K562 treated with DMSO at 1 percent for 48 hours (cell line): ENCODE results near the gene STARD3NL. TPM values are rescaled to one million over a fixed set of nuclear protein-coding genes. Genes with fewer than 3 reads are reported as not detected.

Experiments used
- total RNA-seq: library from RNA; unstranded; fragments of 300-600 nt; gene quantifications from 2 replicates; pipeline ENCODE4 v1.2.3, GENCODE V29; 2022; ENCODE audit warnings: low replicate concordance; ENCODE audit errors: extremely low read depth

STARD3NL gene, protein sequence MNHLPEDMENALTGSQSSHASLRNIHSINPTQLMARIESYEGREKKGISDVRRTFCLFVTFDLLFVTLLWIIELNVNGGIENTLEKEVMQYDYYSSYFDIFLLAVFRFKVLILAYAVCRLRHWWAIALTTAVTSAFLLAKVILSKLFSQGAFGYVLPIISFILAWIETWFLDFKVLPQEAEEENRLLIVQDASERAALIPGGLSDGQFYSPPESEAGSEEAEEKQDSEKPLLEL
- total RNA-seq, result not detected in 2 replicates

DNA sequence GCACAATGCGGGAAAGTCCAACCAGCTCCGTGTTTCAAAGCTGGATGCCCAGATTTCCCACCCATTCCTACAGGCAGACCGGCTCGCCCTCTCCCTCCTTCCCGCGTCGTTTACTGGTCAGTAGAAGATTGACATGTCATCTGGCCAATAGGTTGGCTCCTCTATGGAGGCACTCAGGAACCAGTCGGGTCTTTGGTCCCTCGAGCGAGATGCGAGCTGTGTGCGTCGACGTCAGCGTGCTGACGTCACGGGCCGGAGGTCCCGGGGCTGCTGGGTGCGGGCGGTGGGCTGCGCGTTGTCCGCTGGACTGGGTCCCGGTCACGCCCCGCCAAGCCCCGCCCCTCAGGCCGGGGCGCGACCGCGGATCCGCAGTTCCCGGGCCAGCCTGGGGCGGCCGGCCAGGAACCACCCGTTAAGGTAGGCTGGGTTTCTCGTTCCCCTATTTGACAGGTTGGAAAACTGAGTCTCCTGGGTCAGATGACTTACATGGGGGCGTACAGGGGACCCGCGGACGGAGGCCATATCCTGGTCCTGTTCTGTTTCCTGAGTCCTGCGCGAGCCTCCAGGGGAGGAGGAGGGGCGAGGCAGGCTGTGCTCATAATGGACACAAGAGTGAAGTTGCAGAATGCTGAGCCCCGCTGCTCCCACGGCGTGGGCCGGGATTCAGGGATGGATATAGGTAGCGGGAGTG is at the start of gene STARD3NL:
TSS of gene STARD3NL (plus strand) at position 242 of the 691 bp plus-strand sequence. CDS start 29,260 bp downstream, outside the sequence.

DNA sequence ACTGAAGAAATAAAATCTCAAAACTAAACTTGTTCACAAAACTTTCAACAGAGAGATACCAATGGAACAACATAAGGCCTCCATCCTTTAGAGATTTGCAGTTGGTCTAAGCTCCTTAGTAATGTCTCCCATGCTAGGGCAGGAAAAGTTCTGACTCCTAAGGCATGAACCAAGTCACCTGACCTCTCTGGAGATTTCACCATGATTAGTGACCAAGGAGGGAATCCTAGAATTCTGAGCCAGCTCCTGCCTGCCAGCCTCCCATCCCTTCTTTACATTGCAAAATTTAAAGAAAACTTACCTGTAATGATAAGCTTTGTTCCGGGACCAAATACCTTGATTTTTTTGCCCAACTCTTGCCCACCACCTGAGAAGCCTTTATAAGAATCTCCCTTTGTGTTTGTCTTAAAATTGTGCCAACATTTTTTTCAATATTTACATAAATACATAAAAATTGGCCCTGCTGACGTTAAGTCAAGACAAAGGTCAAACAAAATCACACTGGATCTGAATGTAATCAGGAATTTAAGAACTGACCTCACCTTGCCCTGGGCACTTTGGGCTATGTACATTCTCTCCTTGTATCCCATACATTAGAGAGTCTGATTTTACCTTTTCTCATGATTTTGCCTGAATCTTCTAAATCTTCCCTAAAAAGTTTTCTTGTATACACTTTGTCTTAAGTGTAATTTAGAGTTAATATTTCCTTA is 95.4 kb downstream of the STARD3NL start, which contains the start of gene TARP:
TSS of gene TARP (minus strand) at position 351 of the 710 bp plus-strand sequence.

